ENCODE data around the gene CDHR3.

CDHR3 gene

DNA sequence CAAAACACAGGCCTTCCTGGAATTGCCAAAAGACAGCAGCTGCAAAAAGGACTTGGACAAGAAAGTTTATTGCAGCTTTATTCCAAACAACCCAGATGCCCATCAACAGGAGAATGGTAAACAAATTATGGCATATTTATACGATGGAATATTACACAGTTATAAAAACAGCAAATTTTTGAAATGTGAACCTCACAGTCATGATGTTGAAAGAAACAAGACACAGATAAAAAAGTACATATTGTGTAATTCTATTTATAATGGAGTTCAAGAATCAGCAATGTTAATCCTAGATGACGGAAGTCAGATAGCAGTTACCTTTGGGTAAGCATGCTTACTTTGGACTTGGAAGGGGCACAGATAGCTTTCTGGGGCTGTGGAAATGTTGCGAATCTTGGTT, 104.6 kb downstream of the CDHR3 start:
- no peak for DNase-seq (ENCODE audit: low spot score)

DNA sequence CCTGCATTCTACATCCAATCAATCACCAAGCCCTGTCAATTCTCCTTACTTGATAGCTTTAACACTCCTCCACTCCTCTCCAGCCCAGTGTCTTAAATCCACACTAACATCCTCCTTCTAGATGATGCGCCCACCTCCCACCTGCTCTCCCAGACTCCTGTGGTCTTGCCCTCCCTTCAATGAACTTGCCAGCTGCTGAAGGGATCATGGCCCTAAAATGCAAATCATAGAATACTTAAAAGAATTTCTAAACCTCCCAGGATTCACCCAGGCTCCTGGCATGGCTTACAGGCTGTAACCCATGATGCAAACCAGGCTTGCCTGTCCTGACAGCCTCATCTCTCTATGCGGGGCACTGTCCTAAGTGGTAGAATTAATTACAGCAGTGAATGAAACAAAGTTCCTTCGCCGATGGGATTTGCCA, 105.5 kb downstream of the CDHR3 start:
- no peak for DNase-seq (ENCODE audit: low spot score)

DNA sequence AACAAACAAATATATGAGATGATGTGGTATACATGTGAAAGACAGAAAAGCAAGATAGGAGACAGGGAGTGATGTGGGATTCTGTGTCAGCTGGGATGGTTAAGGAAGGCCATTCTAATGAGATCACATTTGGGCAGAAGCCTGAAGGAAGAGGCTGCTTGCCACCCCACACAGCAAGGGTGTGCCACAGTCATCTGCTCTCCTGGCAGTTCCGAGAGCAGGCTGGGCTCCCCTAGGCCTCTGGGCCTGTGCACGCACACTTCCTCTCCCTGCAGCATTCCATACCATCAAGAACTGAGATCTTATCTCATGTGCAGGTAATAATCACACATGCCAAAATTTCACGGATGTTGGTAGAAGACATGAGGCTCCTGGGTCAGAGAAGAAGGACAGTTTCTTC, 105.9 kb downstream of the CDHR3 start:
- DNase-seq (ENCODE audit: low spot score) = no peak

DNA sequence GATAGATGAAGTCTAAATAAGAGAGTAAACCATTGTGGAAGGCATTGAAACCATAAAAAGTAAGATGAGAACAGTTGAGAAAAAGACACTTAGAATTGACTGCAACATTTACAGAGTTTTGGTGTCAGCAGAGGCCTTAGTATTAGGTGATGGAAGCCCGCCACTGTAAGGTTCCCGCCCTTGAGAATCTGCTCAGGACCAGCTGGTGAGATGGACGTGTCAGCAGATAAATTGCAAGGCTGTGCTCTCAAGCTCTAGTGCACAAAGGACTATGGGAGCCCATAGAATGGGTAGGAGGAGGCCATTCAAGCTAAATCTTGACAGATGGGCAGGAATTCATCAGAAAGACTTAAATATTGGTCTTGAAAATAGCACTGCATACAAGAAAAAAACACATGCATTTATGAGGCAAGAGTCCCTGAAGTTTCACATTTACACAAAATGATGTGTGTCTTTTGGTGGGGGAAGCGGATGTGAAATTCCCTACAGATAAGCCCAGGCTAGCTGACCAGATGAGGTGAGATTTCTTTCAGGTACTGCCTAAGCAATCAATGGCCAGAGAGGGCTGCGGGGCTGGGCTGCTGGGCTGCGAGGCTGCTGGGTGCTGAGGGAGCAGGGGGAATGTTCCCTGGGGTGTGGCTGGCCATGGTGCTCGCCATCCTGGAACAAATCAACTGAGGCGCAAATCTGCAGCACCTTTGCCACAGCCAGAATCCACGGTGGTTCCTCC, 106.6 kb downstream of the CDHR3 start:
- no peak for DNase-seq (ENCODE audit: low spot score)

DNA sequence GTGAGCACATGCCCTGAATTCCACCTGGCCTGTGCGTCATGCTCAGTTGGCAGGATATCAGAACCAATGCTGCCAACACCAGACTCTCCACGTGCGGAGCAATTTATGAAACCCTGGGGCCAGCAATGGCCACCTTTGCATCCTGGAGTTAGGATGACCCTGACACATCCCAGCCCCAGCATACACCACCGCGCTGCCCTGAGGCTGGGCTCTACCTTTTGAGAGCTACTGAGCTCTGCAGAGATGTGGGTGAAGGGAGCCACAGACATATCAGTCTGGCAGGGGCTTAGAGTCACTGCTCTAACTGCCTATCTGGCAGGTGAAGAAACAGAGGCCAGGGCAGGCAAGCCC, 107.1 kb downstream of the CDHR3 start:
- no peak for DNase-seq (ENCODE audit: low spot score)

DNA sequence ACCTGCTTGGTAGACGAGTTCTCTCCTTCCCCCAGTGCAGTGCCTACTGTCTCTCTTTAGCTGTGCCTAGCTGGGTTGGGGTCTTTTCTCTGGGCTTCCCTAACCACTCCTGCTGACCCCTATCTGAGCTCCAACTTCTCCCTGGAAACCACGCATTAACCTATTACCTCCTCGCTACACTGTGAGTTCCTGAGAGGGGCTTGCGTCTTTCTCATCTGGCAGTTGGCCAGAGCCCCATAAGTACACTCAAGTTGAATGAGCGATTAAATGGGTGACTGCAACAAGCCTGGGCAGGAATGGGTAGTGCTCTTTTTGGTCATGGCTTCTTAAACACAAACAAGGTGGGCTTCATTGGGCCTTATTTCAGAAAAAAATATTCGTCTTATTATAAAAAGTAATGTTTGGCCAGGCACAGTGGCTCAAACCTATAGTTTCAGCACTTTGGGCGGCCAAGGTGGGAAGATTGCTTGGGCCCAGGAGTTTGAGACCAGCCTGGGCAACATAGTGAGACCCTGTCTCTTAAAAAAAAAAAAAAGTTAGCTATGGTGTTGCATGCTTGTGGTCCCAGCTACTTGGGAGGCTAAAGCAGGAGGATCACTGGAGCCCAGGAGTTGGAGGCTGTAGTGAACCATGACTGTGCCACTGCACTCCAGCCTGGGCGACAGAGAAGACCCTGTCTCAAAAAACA, 107.6 kb downstream of the CDHR3 start:
- DNase-seq (ENCODE audit: low spot score) = no peak

DNA sequence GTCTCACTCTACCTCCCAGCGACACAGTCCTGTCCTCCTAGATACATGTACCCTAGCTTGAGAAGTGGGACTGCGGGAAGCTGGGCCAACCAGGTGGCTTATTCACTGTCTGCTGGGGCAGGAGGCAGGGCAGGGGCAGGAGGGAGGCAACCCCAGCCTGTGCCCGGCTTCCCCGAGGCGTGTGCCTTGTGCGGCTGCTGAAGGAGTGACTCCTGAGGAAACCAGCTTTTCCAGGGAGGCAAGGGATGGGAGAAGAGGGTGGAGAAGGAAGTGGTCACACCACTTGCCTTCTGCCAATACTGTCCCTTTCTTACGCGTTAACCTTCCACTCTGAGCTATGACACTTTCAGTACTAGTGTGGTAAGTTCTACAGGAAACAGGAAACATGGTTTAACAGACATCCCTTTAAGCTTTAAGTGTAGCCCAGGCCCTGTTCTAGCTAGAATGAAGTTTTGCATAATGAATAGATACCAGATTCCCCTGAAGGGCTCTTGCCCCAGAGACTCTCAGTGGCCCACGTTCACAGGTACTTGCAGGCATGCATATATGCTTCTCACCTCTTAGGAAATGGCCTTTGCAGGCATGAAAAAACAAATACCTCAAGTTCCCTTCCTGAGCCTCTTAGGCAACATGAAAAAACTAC, 108.4 kb downstream of the CDHR3 start:
- peak; percentile 65 for DNase-seq (ENCODE audit: low spot score)

DNA sequence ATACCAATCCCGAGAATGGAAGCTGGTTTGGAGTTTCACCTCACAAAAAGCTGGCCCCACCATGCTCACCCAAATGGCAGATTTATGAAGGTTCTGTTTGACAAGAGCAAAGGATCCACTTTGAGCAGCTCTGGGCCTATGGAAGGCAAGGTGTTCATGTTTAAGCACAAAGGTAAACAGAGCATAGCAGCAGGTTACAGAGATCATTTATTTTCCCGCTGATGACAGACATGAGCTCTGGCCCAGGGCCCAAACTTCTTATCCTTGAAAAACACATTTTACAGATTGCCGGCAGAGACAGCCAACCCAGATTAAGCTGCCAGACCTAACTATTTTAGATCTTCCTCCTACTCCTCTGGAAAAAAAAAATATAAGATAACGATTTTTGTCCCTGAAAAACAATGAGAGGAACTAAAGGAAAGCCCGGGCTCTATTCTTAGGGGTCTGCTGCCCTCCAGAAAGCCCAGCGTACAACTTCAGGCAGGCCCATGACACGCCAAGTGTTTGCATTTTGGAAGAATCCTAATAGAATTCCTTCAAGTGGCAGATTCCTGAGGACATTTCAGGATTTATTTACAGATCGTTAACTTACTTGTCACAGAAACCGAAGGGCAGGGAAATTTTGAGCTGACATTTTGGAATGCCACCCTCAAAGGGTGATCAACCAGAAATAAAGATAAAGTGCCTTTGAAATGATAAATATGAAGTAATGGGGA, 109.1 kb downstream of the CDHR3 start:
- DNase-seq (ENCODE audit: low spot score) = no peak

DNA sequence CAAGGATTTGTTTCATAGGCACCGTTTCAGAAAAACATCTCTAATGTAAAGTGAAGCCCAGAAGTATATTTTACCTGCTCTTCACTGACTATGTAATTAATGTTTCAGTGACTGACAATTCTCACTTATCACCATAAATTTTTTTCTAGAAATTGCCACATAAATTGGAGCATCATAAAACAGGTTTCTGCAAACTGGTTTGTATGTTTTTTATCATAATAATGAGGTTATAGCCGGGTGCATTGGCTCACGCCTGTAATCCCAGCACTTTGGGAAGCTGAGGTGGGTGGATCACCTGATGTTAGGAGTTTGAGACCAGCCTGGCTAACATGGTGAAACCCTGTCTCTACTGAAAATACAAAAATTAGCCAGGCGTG, 109.6 kb downstream of the CDHR3 start:
- DNase-seq (ENCODE audit: low spot score) = no peak

DNA sequence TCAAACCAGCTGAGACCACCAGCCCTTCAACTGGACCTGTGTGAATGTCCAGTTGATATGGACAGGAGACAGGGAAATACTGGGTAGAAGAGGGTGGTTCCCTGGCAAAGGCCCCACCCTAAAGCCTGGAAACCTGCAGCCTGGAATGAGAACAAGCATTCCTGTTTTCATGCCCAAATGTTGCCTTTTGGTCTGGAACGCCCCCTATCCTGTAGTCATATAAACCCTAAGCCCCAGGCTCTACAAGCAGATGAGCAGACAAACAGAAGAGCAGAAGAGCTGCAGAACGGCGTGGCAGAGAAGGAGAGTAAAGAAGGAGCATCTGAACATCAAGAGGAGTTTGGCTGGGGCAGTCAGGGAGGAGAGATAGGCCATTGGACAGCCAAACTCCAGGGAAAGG, 110.6 kb downstream of the CDHR3 start:
- DNase-seq (ENCODE audit: low spot score) = no peak

DNA sequence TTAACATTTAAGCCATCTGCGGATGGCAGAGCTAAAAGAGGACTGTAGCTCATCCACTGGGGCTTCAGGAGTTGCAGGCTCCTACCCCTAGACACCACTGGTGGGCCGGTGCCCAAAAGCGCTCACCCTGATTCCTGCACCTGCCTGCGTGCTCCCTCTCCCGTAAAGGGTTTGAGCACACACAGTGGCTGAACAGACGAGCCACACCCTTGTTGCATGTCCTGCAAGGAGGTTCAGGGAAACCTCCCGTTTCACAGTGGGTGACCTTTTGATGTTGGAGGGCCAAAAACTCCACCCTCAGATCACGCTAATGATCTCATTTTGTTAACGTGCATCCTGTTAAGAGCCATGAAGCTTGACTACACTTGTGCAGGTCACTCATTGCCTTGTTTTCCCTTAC, 111.2 kb downstream of the CDHR3 start:
- no peak for DNase-seq (ENCODE audit: low spot score)

DNA sequence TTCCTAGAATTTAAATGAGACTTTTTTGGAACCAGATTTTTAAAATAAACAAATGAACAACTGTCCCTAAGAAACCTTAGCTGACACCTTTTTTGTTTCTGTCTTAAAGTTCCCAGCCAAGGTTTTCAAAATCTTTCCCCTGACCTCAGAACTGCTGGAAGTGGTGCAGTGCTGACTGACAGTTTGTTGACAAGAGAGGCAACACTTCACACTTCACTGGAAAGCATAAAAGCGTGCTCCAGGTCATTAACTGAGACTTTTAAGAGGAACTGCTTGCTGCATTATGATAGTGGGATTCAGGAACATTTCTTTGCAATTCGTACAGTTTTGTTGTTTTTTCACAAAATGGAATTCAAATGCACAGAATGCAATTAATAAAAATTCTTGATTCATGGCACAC, 112.9 kb downstream of the CDHR3 start:
- no peak for DNase-seq (ENCODE audit: low spot score)

DNA sequence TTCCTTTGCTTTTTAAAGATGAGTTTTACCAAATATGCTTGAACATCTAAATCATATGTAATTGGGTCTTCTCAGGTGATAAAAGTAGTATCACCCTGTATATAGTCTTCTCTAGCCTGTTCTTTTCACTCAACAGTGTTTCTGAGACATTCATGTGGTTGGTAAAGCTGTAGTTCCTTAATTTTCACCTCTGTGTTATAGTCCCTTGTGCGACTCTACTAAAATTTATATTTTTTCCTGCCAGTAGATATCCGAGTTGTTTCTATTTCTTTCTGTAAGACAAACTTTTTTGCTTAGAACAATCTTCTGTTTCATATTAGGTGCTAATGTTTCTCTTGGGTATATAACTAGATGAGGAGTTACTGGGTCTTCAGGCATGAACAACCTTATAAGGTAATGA, 113.5 kb downstream of the CDHR3 start:
- DNase-seq (ENCODE audit: low spot score) = no peak

DNA sequence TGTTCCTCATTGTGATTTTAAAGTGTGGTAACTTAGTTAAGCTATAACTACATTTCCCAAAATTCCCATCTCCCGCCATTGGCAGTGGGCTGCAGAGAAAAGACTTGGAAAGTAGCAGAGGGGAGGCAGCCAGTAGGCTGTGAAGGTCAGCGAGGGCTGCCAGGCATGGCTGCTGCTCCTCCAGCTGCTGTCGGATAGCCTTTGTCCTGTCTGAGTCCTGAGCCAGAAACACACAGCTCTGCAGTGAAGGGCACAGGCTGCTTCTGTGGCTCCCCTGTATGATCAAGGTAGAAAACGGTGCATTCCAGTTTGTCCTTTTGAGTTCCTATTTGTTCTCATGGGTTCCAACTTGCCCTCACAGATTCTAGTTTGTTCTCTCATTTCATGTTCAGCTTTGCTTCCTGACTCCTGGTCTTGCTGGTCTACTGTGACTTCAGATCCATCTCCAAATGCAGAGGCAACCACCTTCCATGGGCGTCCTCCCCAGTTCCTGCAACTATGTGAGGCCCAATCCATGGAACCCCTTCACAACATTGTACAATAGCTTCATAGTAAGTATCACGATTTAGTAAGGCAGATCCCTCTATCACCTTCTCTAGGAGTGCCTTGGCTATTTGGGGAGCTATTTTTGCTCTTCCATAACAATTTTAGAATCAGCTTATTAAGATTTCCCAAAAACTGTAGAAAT, 117.4 kb downstream of the CDHR3 start:
- no peak for DNase-seq (ENCODE audit: low spot score)

DNA sequence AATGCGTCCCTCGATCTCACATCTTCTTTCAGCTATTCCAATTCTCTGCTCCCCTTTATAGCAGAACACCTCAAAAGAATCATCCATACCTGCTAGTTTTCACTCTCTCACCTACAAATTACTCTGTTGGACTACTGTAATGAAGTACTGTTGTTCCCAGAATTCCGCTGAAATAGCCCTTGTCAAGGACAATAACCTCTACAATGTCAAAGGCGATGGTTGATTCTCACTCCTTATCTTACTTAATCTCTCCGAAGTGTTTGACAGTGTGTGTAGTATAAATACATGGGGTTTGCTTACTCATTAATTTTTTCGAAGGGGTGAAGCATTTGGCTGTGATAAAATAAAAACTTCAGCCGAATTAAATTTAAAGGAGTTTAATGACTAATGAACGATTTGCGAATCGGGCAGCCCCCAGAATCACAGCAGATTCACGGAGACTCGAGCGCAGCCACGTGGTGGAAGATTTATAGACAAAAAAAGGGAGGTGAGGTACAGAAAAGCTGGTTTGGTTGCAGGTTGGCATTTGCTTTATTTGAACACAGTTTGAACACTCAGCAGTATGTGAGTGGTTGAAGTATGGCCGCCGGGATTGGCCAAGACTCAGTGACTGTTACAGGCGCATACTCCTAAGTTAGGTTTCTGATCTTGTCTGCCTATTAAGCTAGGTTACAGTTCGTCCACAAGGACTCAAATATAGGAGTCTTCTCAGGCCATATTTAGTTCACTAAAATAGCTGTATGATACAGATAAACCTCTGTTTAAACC, 119.2 kb downstream of the CDHR3 start:
- DNase-seq (ENCODE audit: low spot score) = no peak

Measured in CD4-positive, alpha-beta T cell treated with Interleukin-2 at 100 ng/mL for 4 hours (primary cell).